ENCODE results near the gene CAMK2D.

Gene CAMK2D

DNA sequence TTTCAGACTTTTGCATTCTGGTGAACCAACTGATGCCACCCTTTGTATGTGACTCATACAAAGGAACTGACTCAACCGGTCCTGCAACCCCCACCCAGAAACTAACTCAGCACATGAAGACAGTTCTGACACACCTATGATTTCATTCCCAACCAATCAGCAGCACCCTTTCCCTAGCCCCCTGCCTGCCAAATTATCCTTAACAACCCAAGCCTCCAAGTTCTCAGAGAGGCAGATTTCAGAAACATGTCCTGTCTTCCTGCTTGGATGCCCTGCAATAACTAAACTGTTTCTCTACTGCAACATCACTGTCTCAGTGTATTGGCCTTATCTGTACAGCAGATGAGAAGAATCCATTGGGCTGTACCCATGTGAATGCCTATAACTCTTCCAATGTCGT, 284.7 kb downstream of the CAMK2D start:
- H3K36me3 ChIP-seq (ENCODE audit: control insufficient read depth, insufficient read depth, low read length): no peaks in the 10 kb centered on the region
- no peaks in the 10 kb centered on the region for H3K27me3 ChIP-seq (replicated peaks; ENCODE audit: control insufficient read depth, insufficient read depth, low read length)
- H3K4me3 ChIP-seq (replicated peaks; ENCODE audit: low read depth, low read length): no peak overlapping the region
- DNase-seq (ENCODE audit: extremely low read depth, insufficient read length): no peak
- TF ChIP-seq, protein P1, sequence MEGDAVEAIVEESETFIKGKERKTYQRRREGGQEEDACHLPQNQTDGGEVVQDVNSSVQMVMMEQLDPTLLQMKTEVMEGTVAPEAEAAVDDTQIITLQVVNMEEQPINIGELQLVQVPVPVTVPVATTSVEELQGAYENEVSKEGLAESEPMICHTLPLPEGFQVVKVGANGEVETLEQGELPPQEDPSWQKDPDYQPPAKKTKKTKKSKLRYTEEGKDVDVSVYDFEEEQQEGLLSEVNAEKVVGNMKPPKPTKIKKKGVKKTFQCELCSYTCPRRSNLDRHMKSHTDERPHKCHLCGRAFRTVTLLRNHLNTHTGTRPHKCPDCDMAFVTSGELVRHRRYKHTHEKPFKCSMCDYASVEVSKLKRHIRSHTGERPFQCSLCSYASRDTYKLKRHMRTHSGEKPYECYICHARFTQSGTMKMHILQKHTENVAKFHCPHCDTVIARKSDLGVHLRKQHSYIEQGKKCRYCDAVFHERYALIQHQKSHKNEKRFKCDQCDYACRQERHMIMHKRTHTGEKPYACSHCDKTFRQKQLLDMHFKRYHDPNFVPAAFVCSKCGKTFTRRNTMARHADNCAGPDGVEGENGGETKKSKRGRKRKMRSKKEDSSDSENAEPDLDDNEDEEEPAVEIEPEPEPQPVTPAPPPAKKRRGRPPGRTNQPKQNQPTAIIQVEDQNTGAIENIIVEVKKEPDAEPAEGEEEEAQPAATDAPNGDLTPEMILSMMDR (IDR thresholded peaks at IDR 0.05; ENCODE audit: insufficient read depth, low read length, poor library complexity, severe bottlenecking): no peak

DNA sequence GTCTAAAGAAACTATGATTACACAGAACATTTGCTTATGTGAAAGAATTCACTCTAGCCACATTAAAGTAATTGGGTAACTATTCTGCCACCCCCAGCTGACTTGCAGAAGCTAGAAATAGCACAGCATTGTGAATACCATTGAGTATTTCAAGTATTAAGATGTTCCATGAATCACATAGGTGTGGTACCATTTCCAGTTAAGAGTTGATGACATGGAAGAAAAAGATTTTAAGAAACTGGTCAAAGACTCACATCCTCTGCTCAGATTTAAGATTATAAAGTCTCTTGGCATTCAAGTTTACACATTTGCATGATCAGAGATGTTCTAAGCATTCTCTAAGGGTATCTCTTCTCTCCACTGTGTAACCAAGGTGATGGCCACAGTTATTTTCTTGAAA, 287.5 kb downstream of the CAMK2D start:
- TF ChIP-seq, protein P1 (IDR thresholded peaks at IDR 0.05; ENCODE audit: insufficient read depth, low read length, poor library complexity, severe bottlenecking): no peak
- DNase-seq (ENCODE audit: extremely low read depth, insufficient read length): no peak
- no peaks in the 10 kb centered on the region for H3K27me3 ChIP-seq (replicated peaks; ENCODE audit: control insufficient read depth, insufficient read depth, low read length)
- no peak overlapping the region for H3K4me3 ChIP-seq (replicated peaks; ENCODE audit: low read depth, low read length)
- H3K36me3 ChIP-seq (ENCODE audit: control insufficient read depth, insufficient read depth, low read length): no peaks in the 10 kb centered on the region

DNA sequence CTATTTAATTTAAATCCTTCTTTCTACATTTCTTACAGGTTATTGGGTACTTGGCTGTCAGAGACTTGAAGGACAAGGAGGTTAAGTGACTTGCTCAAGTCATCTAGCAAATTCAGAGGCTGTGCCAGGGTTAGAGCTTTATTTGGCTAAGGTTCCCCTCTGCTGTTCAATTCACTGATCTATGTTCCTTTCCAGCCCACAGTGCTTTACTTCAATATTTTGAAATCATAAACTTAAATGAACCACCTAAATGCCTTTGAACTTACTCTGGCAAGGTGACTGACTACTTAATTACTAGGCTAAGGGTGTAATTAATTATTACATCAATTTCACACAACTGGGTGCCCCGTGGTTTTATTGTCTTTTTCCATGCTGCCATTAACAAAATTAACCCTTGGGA, 288.7 kb downstream of the CAMK2D start:
- TF ChIP-seq, protein P1 (IDR thresholded peaks at IDR 0.05; ENCODE audit: insufficient read depth, low read length, poor library complexity, severe bottlenecking): no peak
- Histone ChIP-seq H3K27me3 (replicated peaks; ENCODE audit: control insufficient read depth, insufficient read depth, low read length) (no peaks in the 10 kb centered on the region), H3K36me3 (ENCODE audit: control insufficient read depth, insufficient read depth, low read length) (no peaks in the 10 kb centered on the region), H3K4me3 (replicated peaks; ENCODE audit: low read depth, low read length) (no peak overlapping the region)
- DNase-seq (ENCODE audit: extremely low read depth, insufficient read length): no peak

DNA sequence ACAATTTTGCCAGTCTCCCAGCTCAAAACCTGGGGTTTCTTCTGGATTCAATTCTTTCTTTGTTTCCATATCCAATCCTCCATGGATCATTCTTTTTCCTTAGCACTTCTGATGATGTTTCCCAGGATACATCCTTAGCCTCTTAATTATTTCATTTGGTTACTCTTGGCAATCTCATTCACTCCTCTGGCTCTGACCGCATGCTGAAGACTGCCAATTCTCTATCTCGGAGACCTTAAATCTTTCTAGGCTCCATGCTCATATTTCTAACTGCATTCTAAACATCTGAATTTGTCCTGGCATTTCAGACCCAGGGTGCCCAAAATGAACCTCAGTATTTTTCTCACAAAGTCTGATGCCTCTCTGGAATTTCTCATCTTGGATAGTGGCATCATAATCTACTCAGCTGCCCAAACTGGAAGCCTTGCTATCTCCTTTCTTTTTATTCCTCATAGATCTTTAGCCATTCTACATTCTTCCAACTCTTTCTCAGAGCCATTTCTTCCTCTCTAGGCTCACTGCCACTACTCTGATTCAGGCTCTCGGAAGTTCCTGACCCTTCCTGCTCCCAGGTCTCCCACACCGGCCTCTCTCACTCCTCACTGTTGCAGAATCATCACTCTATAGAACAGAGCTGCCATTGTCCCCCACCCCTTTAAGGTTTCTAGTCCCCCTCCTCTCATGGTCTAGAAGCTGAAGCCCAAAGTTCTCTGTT, 290.2 kb downstream of the CAMK2D start:
- Histone ChIP-seq H3K36me3 (ENCODE audit: control insufficient read depth, insufficient read depth, low read length) (no peaks in the 10 kb centered on the region), H3K27me3 (replicated peaks; ENCODE audit: control insufficient read depth, insufficient read depth, low read length) (no peaks in the 10 kb centered on the region), H3K4me3 (replicated peaks; ENCODE audit: low read depth, low read length) (no peak overlapping the region)
- TF ChIP-seq, protein P1 (IDR thresholded peaks at IDR 0.05; ENCODE audit: insufficient read depth, low read length, poor library complexity, severe bottlenecking): no peak
- no peak for DNase-seq (ENCODE audit: extremely low read depth, insufficient read length)

DNA sequence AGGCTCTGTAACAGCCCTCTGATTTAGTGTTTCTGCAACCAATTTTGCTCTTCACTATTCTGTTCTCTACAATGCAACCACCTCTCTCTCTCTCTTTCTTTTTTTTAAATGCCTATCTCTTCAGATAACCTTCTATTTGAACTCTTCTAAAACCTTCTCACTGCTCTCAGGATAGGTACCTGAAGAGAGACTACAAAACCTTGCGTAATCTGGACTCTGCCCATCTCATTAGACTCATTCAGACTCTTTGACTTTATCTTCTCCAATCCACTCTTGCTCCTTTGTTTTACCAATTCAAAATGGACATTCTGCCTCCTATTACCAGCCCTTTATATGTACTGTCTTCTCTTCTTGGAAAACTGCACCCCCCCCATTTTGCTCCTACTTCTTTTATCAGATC, 291.6 kb downstream of the CAMK2D start:
- TF ChIP-seq, protein P1 (IDR thresholded peaks at IDR 0.05; ENCODE audit: insufficient read depth, low read length, poor library complexity, severe bottlenecking): no peak
- Histone ChIP-seq H3K36me3 (ENCODE audit: control insufficient read depth, insufficient read depth, low read length) (no peaks in the 10 kb centered on the region), H3K4me3 (replicated peaks; ENCODE audit: low read depth, low read length) (no peak overlapping the region), H3K27me3 (replicated peaks; ENCODE audit: control insufficient read depth, insufficient read depth, low read length) (no peaks in the 10 kb centered on the region)
- DNase-seq (ENCODE audit: extremely low read depth, insufficient read length): no peak

DNA sequence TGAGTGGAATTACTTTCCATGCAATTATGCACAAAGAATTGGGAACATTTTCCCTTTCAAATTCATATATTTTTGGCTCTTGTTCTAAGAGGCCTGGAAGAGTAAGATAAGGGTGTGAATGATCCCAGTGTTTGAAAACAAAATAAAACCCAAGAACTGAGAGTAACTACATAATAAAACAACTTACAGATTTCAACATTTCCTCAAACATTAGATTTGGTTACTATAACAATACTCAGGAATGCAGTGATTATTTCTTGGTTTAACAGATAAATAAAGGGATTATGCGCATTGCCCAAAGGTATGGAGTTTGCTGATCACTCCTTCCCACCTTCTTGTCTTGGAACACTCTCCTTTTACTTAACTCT, 292.5 kb downstream of the CAMK2D start:
- Histone ChIP-seq H3K36me3 (ENCODE audit: control insufficient read depth, insufficient read depth, low read length) (no peaks in the 10 kb centered on the region), H3K27me3 (replicated peaks; ENCODE audit: control insufficient read depth, insufficient read depth, low read length) (no peaks in the 10 kb centered on the region), H3K4me3 (replicated peaks; ENCODE audit: low read depth, low read length) (no peak overlapping the region)
- DNase-seq (ENCODE audit: extremely low read depth, insufficient read length): no peak
- TF ChIP-seq, protein P1 (IDR thresholded peaks at IDR 0.05; ENCODE audit: insufficient read depth, low read length, poor library complexity, severe bottlenecking): no peak

Data from GM06990 (cell line).